Measurements from ENCODE around the gene RAB38. TPM values are rescaled to one million over a fixed set of nuclear protein-coding genes. Genes with fewer than 3 reads are reported as not detected.
A peak's percentile ranks its signal among the peaks of the same experiment; 100 is the strongest.

The RAB38 gene
- total RNA-seq, 1 donor from 2014 or later: 192 TPM

- no peak for TF ChIP-seq CTCF (IDR thresholded peaks at IDR 0.05; ENCODE audit: insufficient read depth, low read length, severe bottlenecking)
- H3K36me3 ChIP-seq (ENCODE audit: control insufficient read depth, insufficient read depth, low read length): no peaks in the 10 kb centered on the region
- no peak overlapping the region for H3K4me3 ChIP-seq (ENCODE audit: low read depth, low read length)
- H3K27me3 ChIP-seq (ENCODE audit: control insufficient read depth, insufficient read depth, low read length): no peaks in the 10 kb centered on the region
- DNase-seq (ENCODE audit: low read depth) (no peak), FAIRE-seq (no peak)
Observed at GRCh38 chr11:88193278-88193677, 18.0 kb upstream of the RAB38 start.

DNA sequence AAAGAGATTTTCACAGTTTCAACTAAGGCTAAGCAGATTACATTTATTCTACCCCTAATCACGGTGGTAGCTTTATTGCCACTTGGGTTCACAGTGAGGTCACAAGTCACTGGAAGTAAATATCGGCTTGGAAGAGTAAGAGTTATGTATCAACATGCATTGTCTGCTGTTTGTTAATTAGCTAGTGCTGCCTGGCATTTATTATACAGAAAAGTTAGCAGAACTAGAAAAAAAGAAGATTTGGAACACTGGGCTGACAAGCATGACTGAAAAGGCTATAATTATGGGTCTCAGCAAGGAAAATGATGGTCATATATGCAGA is 13.7 kb upstream of the RAB38 start:
- TF ChIP-seq CTCF (IDR thresholded peaks at IDR 0.05; ENCODE audit: insufficient read depth, low read length, severe bottlenecking): no peak
- no peak overlapping the region for H3K4me3 ChIP-seq (ENCODE audit: low read depth, low read length)
- DNase-seq (ENCODE audit: low read depth) (no peak), FAIRE-seq (no peak)
- no peaks in the 10 kb centered on the region for H3K36me3 ChIP-seq (ENCODE audit: control insufficient read depth, insufficient read depth, low read length)
- H3K27me3 ChIP-seq (ENCODE audit: control insufficient read depth, insufficient read depth, low read length): no peaks in the 10 kb centered on the region

GRCh38 chr11:88188251-88188931 is 13.1 kb upstream of the RAB38 start:
- FAIRE-seq (no peak), DNase-seq (ENCODE audit: low read depth) (no peak)
- no peak for TF ChIP-seq CTCF (IDR thresholded peaks at IDR 0.05; ENCODE audit: insufficient read depth, low read length, severe bottlenecking)
- Histone ChIP-seq H3K27me3 (ENCODE audit: control insufficient read depth, insufficient read depth, low read length) (no peaks in the 10 kb centered on the region), H3K4me3 (ENCODE audit: low read depth, low read length) (no peak overlapping the region), H3K36me3 (ENCODE audit: control insufficient read depth, insufficient read depth, low read length) (no peaks in the 10 kb centered on the region)

DNA sequence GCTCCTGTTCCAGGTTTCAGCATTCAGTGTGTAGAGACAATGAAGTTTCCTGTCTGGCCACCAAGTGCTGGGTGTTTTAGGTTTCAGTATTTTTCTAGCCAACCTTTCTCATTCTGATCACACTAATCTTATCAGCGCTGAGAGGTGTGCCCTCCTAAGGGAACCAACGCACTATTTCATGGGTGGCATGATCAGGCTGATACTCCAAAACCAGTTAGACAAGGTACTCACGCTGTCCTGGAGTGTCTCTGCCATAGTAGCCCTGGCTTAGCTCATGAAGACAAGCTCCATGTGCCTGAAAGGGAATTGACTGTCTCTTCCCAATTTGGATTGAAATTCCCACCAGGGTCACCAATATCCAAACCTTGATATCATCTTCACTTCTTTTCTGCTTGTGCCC is 8.0 kb upstream of the RAB38 start:
- H3K27me3 ChIP-seq (ENCODE audit: control insufficient read depth, insufficient read depth, low read length): no peaks in the 10 kb centered on the region
- no peaks in the 10 kb centered on the region for H3K36me3 ChIP-seq (ENCODE audit: control insufficient read depth, insufficient read depth, low read length)
- peak; percentile 88 for DNase-seq (ENCODE audit: low read depth)
- peak; percentile 87 for FAIRE-seq
- H3K4me3 ChIP-seq (ENCODE audit: low read depth, low read length): no peak overlapping the region
- TF ChIP-seq CTCF (IDR thresholded peaks at IDR 0.05; ENCODE audit: insufficient read depth, low read length, severe bottlenecking): no peak

DNA sequence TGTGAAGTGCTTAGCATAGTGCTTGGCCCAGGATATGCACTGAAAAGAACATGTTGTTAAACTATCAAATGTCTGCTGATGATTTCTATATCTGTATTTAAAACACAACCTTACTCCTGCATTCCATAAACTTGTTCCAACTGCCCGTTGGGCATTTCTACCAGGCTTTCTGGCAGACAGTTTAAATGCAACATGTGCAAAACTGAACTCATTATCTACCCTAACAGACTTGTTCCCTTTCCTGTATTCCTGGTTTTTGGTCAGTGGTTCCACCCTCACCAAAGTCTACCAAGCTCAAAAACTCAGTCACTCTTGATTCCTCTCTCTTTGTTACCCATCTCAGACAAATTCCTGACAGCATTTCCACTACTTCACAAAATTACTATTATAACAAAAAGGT is 6.5 kb upstream of the RAB38 start:
- Histone ChIP-seq H3K36me3 (ENCODE audit: control insufficient read depth, insufficient read depth, low read length) (no peaks in the 10 kb centered on the region), H3K4me3 (ENCODE audit: low read depth, low read length) (no peak overlapping the region), H3K27me3 (ENCODE audit: control insufficient read depth, insufficient read depth, low read length) (no peaks in the 10 kb centered on the region)
- no peak for TF ChIP-seq CTCF (IDR thresholded peaks at IDR 0.05; ENCODE audit: insufficient read depth, low read length, severe bottlenecking)
- DNase-seq (ENCODE audit: low read depth): peak; percentile 74
- FAIRE-seq: no peak

DNA sequence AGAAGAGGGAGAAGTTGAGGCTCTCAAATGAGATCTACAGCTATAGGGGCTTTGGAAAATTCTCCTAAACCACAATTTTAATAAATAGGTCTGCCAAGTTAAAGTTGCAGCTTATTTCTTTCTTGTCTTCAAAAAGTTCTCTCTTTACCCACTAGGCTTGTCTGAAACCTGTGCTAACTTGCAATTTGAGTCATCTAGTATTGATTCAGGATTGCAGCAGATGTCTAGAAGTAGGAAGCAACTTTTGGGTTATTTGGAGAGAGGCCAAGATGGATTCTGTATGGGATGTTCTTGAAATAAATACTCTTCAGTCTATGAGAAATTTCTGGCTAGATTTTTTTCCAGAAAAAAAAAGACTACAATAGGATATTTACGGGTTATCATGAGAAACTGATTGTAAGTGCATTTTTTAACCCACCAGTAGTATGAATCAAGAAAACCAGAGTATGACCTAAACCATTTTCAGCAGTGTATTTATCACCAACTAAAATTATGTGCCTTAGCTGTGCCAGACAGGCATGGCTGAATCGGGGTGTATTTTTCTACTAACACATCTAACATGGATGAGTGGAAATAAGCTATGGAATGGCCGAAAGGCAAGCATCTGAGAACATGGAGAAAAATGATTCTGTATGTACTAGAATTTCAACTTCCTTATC is 4.9 kb upstream of the RAB38 start:
- H3K27me3 ChIP-seq (ENCODE audit: control insufficient read depth, insufficient read depth, low read length): no peaks in the 10 kb centered on the region
- H3K4me3 ChIP-seq (ENCODE audit: low read depth, low read length): no peak overlapping the region
- FAIRE-seq (no peak), DNase-seq (ENCODE audit: low read depth) (peak; percentile 97)
- no peaks in the 10 kb centered on the region for H3K36me3 ChIP-seq (ENCODE audit: control insufficient read depth, insufficient read depth, low read length)
- peak; percentile 12 for TF ChIP-seq CTCF (IDR thresholded peaks at IDR 0.05; ENCODE audit: insufficient read depth, low read length, severe bottlenecking)

Measured in bronchial epithelial cell (primary cell).